K562 (cell line): ENCODE results near the gene BARD1.

Experiments used
- CTCF ChIP-seq, 3 experiments: IDR thresholded peaks in 2 of 3; conservative IDR thresholded peaks in 1 of 3; 2 replicates each; pipeline ENCODE4 v1.5.1; 2011 to 2012; ENCODE audit warnings: low read length in 3 of 3, mild to moderate bottlenecking in 3 of 3, control low read depth in 2 of 3, improper control_type of control experiment in 1 of 3, inconsistent platforms in 1 of 3, low read depth in 1 of 3, mixed read lengths in 1 of 3, moderate library complexity in 1 of 3; ENCODE audit not compliant: insufficient read depth in 2 of 3
- EHMT2 ChIP-seq: fragments of 450-650 bp; IDR thresholded peaks from 2 replicates; pipeline ENCODE4 v1.6.1; 2018; ENCODE audit warnings: antibody characterized with exemption
- EP300 ChIP-seq: IDR thresholded peaks from 2 replicates; pipeline ENCODE4 v1.6.1; 2012; ENCODE audit warnings: low read length, improper control_type of control experiment
- GTF2A2 ChIP-seq: IDR thresholded peaks from 2 replicates; pipeline ENCODE4 v1.6.1; 2016; ENCODE audit warnings: mild to moderate bottlenecking, missing genetic modification characterization, missing compliant biosample characterization
- JUN ChIP-seq, 2 experiments: sonication (generic) in 1 of 2; formaldehyde crosslinking in 1 of 2; IDR thresholded peaks; 2 replicates each; pipeline versions ENCODE4 v1.6.1 to v1.8.0; 2012 to 2022; ENCODE audit warnings: borderline replicate concordance in 2 of 2, mild to moderate bottlenecking in 2 of 2, improper control_type of control experiment in 1 of 2, low read depth in 1 of 2, low read length in 1 of 2, missing genetic modification reagents in 1 of 2
- JUND ChIP-seq, 2 experiments: IDR thresholded peaks; 2 replicates in 1 of 2; 3 replicates in 1 of 2; pipeline ENCODE4 v1.6.1; 2011; ENCODE audit warnings: borderline replicate concordance in 2 of 2, low read depth in 2 of 2, low read length in 2 of 2, improper control_type of control experiment in 1 of 2, missing biosample characterization in 1 of 2, missing genetic modification characterization in 1 of 2, missing genetic modification reagents in 1 of 2
- KAT2B ChIP-seq: IDR thresholded peaks from one replicate; pipeline ENCODE4 v1.6.1; 2012; ENCODE audit warnings: low read depth, mild to moderate bottlenecking, control low read depth, inconsistent platforms, low read length, moderate library complexity
- NCOR1 ChIP-seq: fragments of 450-650 bp; IDR thresholded peaks from 2 replicates; pipeline ENCODE4 v1.6.1; 2016; ENCODE audit warnings: mild to moderate bottlenecking, moderate library complexity
- NR2F6 ChIP-seq: fragments of 450-650 bp; formaldehyde crosslinking; IDR thresholded peaks from 2 replicates; pipeline ENCODE4 v1.4.0; 2020; ENCODE audit warnings: mild to moderate bottlenecking
- SETDB1 ChIP-seq: IDR thresholded peaks from one replicate; pipeline ENCODE4 v1.6.1; 2012; ENCODE audit warnings: low read length, control low read depth, inconsistent platforms
- TCF7 ChIP-seq: sonication (generic); IDR thresholded peaks from 2 replicates; pipeline ENCODE4 v1.6.1; 2016; ENCODE audit warnings: antibody characterized with exemption, borderline replicate concordance
- ZNF146 ChIP-seq: IDR thresholded peaks from one replicate; pipeline ENCODE4 v1.6.1; 2018; ENCODE audit warnings: missing compliant biosample characterization; ENCODE audit not compliant: unreplicated experiment
- TF ChIP-seq, protein P1 (sequence below), 2 experiments: fragments of 450-650 bp; IDR thresholded peaks; 2 replicates each; pipeline ENCODE4 v1.6.1; 2016

- TF ChIP-seq JUN (IDR thresholded peaks at IDR 0.05; ENCODE audit: borderline replicate concordance, low read depth, low read length) (no peak), JUN (CRISPR knock-in tag; IDR thresholded peaks at IDR 0.05; ENCODE audit: borderline replicate concordance) (no peak), ZNF146 (CRISPR knock-in tag) (no peak), CTCF (IDR thresholded peaks at IDR 0.05 in 2 of 3, conservative IDR thresholded peaks at IDR 0.05 in 1 of 3; ENCODE audit: insufficient read depth in 2 of 3, low read depth in 1 of 3, low read length in 3 of 3) (no peak), GTF2A2 (no peak), EHMT2 (no peak), NCOR1 (no peak), EP300 (no peak), SETDB1 (no peak), NR2F6 (no peak), KAT2B (no peak), JUND (IDR thresholded peaks at IDR 0.05; ENCODE audit: borderline replicate concordance, low read depth, low read length) (no peak), JUND (tag; IDR thresholded peaks at IDR 0.05; ENCODE audit: borderline replicate concordance, low read depth, low read length) (no peak), TCF7 (no peak)
- TF ChIP-seq, protein P1, sequence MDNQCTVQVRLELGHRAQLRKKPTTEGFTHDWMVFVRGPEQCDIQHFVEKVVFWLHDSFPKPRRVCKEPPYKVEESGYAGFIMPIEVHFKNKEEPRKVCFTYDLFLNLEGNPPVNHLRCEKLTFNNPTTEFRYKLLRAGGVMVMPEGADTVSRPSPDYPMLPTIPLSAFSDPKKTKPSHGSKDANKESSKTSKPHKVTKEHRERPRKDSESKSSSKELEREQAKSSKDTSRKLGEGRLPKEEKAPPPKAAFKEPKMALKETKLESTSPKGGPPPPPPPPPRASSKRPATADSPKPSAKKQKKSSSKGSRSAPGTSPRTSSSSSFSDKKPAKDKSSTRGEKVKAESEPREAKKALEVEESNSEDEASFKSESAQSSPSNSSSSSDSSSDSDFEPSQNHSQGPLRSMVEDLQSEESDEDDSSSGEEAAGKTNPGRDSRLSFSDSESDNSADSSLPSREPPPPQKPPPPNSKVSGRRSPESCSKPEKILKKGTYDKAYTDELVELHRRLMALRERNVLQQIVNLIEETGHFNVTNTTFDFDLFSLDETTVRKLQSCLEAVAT (IDR thresholded peaks at IDR 0.05): no peak
Observed at GRCh38 chr2:214696681-214697080, 112.8 kb downstream of the BARD1 start.
